HEK293 (cell line): Measurements from ENCODE around the gene CDADC1.

Experiments used
- CTCF ChIA-PET: fragments of 350-600 bp; formaldehyde crosslinking; extraction: SDS; loops from one replicate; lab custom pipeline; 2021; ENCODE audit warnings: antibody characterized with exemption; lab: Yijun Ruan, JAX
- POLR2A ChIA-PET: fragments of 300-600 bp; formaldehyde crosslinking; extraction: SDS; loops from one replicate; lab custom pipeline; 2020; ENCODE audit warnings: antibody characterized with exemption, inconsistent platforms; lab: Yijun Ruan, JAX
- H3K27ac ChIP-seq: fragments of 200-500 bp; sonication (Bioruptor generic); 2 replicates; pipeline ENCODE4 v1.5.1; 2014; ENCODE audit warnings: low read depth, low read length, control low read depth, inconsistent platforms; ENCODE audit errors: extremely low read depth
- H3K36me3 ChIP-seq, 2 experiments: fragments of 200-500 bp in 1 of 2; sonication (Bioruptor generic) in 1 of 2; 1 replicate in 1 of 2; 2 replicates in 1 of 2; pipeline ENCODE4 v1.5.1; 2014 to 2017; ENCODE audit warnings: inconsistent platforms in 2 of 2, low read length in 2 of 2; ENCODE audit not compliant: control insufficient read depth in 2 of 2, insufficient read depth in 1 of 2
- H3K4me1 ChIP-seq: fragments of 200-500 bp; sonication (Bioruptor generic); 2 replicates; pipeline ENCODE4 v1.5.1; 2014; ENCODE audit warnings: mild to moderate bottlenecking, low read length, inconsistent platforms; ENCODE audit not compliant: control insufficient read depth, insufficient read depth
- H3K4me3 ChIP-seq: 2 replicates; pipeline ENCODE4 v1.5.1; 2011; ENCODE audit warnings: low read depth, mild to moderate bottlenecking, control low read depth, low read length, moderate library complexity
- H3K9me3 ChIP-seq: fragments of 200-500 bp; sonication (Bioruptor generic); 2 replicates; pipeline ENCODE4 v1.5.1; 2014; ENCODE audit warnings: low read depth, low read length, inconsistent platforms; ENCODE audit not compliant: control insufficient read depth, insufficient read depth
- BCL6B ChIP-seq: fragments of 450-650 bp; formaldehyde crosslinking; IDR thresholded peaks from 2 replicates; pipeline ENCODE4 v1.5.1; 2017; ENCODE audit warnings: missing biosample characterization, missing genetic modification characterization
- HOXA7 ChIP-seq: sonication (generic); formaldehyde crosslinking; IDR thresholded peaks from 2 replicates; pipeline ENCODE4 v1.8.1; 2022; ENCODE audit warnings: missing genetic modification reagents, borderline replicate concordance
- ZBTB17 ChIP-seq: fragments of 450-650 bp; formaldehyde crosslinking; IDR thresholded peaks from 2 replicates; pipeline ENCODE4 v1.5.1; 2016; ENCODE audit warnings: missing biosample characterization, missing genetic modification characterization
- ZBTB48 ChIP-seq: fragments of 450-650 bp; formaldehyde crosslinking; IDR thresholded peaks from 2 replicates; pipeline ENCODE4 v1.5.1; 2016; ENCODE audit warnings: missing biosample characterization, missing genetic modification characterization
- ZEB2 ChIP-seq: fragments of 450-650 bp; formaldehyde crosslinking; IDR thresholded peaks from 2 replicates; pipeline ENCODE4 v1.5.1; 2016; ENCODE audit warnings: missing biosample characterization, missing genetic modification characterization
- ZIC2 ChIP-seq: fragments of 450-650 bp; formaldehyde crosslinking; IDR thresholded peaks from 2 replicates; pipeline ENCODE4 v1.5.1; 2016; ENCODE audit warnings: missing biosample characterization, missing genetic modification characterization
- ZNF112 ChIP-seq: fragments of 450-650 bp; formaldehyde crosslinking; IDR thresholded peaks from 2 replicates; pipeline ENCODE4 v1.5.0; 2017; ENCODE audit warnings: missing biosample characterization, missing genetic modification characterization
- ZNF335 ChIP-seq: fragments of 450-650 bp; formaldehyde crosslinking; conservative IDR thresholded peaks from 2 replicates; pipeline ENCODE4 v1.5.1; 2016; ENCODE audit warnings: missing biosample characterization, missing genetic modification characterization
- ZNF473 ChIP-seq: fragments of 450-650 bp; formaldehyde crosslinking; IDR thresholded peaks from 2 replicates; pipeline ENCODE4 v1.5.1; 2017; ENCODE audit warnings: missing biosample characterization, missing genetic modification characterization
- ZNF544 ChIP-seq: fragments of 450-650 bp; formaldehyde crosslinking; IDR thresholded peaks from 2 replicates; pipeline ENCODE4 v1.5.0; 2017; ENCODE audit warnings: missing biosample characterization, missing genetic modification characterization
- ZNF571 ChIP-seq: fragments of 450-650 bp; formaldehyde crosslinking; IDR thresholded peaks from 2 replicates; pipeline ENCODE4 v1.5.0; 2017; ENCODE audit warnings: missing biosample characterization, missing genetic modification characterization
- ZNF600 ChIP-seq: fragments of 450-650 bp; formaldehyde crosslinking; IDR thresholded peaks from 2 replicates; pipeline ENCODE4 v1.5.1; 2016; ENCODE audit warnings: missing biosample characterization, missing genetic modification characterization
- ZNF654 ChIP-seq: fragments of 450-650 bp; formaldehyde crosslinking; IDR thresholded peaks from 2 replicates; pipeline ENCODE4 v1.5.1; 2016; ENCODE audit warnings: low read depth, missing biosample characterization, missing genetic modification characterization
- ZNF791 ChIP-seq: fragments of 450-650 bp; formaldehyde crosslinking; IDR thresholded peaks from 2 replicates; pipeline ENCODE4 v1.5.1; 2016; ENCODE audit warnings: missing biosample characterization, missing genetic modification characterization
- ZNF830 ChIP-seq: fragments of 450-650 bp; IDR thresholded peaks from 2 replicates; pipeline ENCODE4 v1.5.0; 2018; ENCODE audit warnings: missing biosample characterization, missing genetic modification characterization, low read depth, mild to moderate bottlenecking, moderate library complexity
- ZNF837 ChIP-seq: fragments of 450-650 bp; formaldehyde crosslinking; IDR thresholded peaks from 2 replicates; pipeline ENCODE4 v1.5.1; 2016; ENCODE audit warnings: missing biosample characterization, missing genetic modification characterization
- TF ChIP-seq, protein P1 (sequence below): fragments of 450-650 bp; formaldehyde crosslinking; IDR thresholded peaks from 2 replicates; pipeline ENCODE4 v1.5.1; 2016; ENCODE audit warnings: missing biosample characterization, missing genetic modification characterization
- TF ChIP-seq, protein P2 (sequence below): fragments of 450-650 bp; formaldehyde crosslinking; IDR thresholded peaks from 2 replicates; pipeline ENCODE4 v1.5.1; 2016; ENCODE audit warnings: missing biosample characterization, missing genetic modification characterization

Gene CDADC1

GRCh38 chr13:49287995-49288394 is 40.3 kb downstream of the CDADC1 start:
- ChIA-PET POLR2A (no interaction called here), CTCF (no interaction called here)
- H3K4me3 ChIP-seq: no peak overlapping the region
- no peaks in the 10 kb centered on the region for H3K4me1 ChIP-seq
- H3K36me3 ChIP-seq: no peaks in the 10 kb centered on the region
- TF ChIP-seq BCL6B (tag by site-specific recombination): peak; percentile 29; the same call in 1 of the 2 replicates
- TF ChIP-seq ZNF837 (tag by site-specific recombination): no peak
- no peak overlapping the region for H3K27ac ChIP-seq
- no peaks in the 10 kb centered on the region for H3K9me3 ChIP-seq

- no peak for TF ChIP-seq HOXA7 (CRISPR knock-in tag)
- TF ChIP-seq, protein P1, sequence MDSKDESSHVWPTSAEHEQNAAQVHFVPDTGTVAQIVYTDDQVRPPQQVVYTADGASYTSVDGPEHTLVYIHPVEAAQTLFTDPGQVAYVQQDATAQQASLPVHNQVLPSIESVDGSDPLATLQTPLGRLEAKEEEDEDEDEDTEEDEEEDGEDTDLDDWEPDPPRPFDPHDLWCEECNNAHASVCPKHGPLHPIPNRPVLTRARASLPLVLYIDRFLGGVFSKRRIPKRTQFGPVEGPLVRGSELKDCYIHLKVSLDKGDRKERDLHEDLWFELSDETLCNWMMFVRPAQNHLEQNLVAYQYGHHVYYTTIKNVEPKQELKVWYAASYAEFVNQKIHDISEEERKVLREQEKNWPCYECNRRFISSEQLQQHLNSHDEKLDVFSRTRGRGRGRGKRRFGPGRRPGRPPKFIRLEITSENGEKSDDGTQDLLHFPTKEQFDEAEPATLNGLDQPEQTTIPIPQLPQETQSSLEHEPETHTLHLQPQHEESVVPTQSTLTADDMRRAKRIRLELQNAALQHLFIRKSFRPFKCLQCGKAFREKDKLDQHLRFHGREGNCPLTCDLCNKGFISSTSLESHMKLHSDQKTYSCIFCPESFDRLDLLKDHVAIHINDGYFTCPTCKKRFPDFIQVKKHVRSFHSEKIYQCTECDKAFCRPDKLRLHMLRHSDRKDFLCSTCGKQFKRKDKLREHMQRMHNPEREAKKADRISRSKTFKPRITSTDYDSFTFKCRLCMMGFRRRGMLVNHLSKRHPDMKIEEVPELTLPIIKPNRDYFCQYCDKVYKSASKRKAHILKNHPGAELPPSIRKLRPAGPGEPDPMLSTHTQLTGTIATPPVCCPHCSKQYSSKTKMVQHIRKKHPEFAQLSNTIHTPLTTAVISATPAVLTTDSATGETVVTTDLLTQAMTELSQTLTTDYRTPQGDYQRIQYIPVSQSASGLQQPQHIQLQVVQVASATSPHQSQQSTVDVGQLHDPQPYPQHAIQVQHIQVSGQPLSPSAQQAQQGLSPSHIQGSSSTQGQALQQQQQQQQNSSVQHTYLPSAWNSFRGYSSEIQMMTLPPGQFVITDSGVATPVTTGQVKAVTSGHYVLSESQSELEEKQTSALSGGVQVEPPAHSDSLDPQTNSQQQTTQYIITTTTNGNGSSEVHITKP: no peak
- TF ChIP-seq, all 188 proteins: peak for 0
- CTCF ChIA-PET: interaction anchor here (0.6 kb wide), 1 partner anchor 56 kb away, joined by 3 read pairs; no protein-coding TSS in a partner anchor
- POLR2A ChIA-PET: no interaction called here
Observed at GRCh38 chr13:49288458-49288857, 40.7 kb downstream of the CDADC1 start.

GRCh38 chr13:49292742-49293486 is 45.2 kb downstream of the CDADC1 start:
- Histone ChIP-seq H3K4me1 (no peaks in the 10 kb centered on the region), H3K27ac (no peak overlapping the region), H3K36me3 (no peaks in the 10 kb centered on the region), H3K4me3 (no peak overlapping the region), H3K9me3 (no peaks in the 10 kb centered on the region)
- ChIA-PET CTCF (interaction anchor here (0.6 to 2.3 kb wide), 4 partner anchors 8 to 296 kb away, joined by 3 to 6 read pairs (median 4); no protein-coding TSS in a partner anchor), POLR2A (no interaction called here)
- TF ChIP-seq ZEB2 (tag by site-specific recombination): no peak
- no peak for TF ChIP-seq ZNF830 (tag by site-specific recombination)
- TF ChIP-seq, protein P2, sequence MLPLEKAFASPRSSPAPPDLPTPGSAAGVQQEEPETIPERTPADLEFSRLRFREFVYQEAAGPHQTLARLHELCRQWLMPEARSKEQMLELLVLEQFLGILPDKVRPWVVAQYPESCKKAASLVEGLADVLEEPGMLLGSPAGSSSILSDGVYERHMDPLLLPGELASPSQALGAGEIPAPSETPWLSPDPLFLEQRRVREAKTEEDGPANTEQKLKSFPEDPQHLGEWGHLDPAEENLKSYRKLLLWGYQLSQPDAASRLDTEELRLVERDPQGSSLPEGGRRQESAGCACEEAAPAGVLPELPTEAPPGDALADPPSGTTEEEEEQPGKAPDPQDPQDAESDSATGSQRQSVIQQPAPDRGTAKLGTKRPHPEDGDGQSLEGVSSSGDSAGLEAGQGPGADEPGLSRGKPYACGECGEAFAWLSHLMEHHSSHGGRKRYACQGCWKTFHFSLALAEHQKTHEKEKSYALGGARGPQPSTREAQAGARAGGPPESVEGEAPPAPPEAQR: 0 out of 2 replicates have a peak, but pooled peaks have one; percentile 23
- peak; percentile 45; the same call in 1 of the 2 replicates for TF ChIP-seq BCL6B (tag by site-specific recombination)
- no peak for TF ChIP-seq ZNF335 (tag by site-specific recombination)
- no peak for TF ChIP-seq ZNF112 (tag by site-specific recombination)
- 0 out of 2 replicates have a peak, but pooled peaks have one; percentile 71 for TF ChIP-seq ZNF571 (tag by site-specific recombination)
- 0 out of 2 replicates have a peak, but pooled peaks have one; percentile 55 for TF ChIP-seq ZNF473 (tag by site-specific recombination)
- TF ChIP-seq ZNF600 (tag by site-specific recombination): no peak
- no peak for TF ChIP-seq ZNF791 (tag by site-specific recombination)
- no peak for TF ChIP-seq ZBTB48 (tag by site-specific recombination)
- peak; percentile 62 for TF ChIP-seq ZBTB17 (tag by site-specific recombination)
- TF ChIP-seq, protein P1: no peak
- no peak for TF ChIP-seq ZNF654 (tag by site-specific recombination)
- peak; percentile 39; the same call in 1 of the 2 replicates for TF ChIP-seq ZIC2 (tag by site-specific recombination)
- peak; percentile 88; the same call in 1 of the 2 replicates for TF ChIP-seq ZNF544 (tag by site-specific recombination)

More at GRCh38 chr13:49288458-49288857, 40.7 kb downstream of the CDADC1 start:
- Histone ChIP-seq H3K27ac (no peak overlapping the region), H3K36me3 (no peaks in the 10 kb centered on the region), H3K4me1 (no peaks in the 10 kb centered on the region), H3K4me3 (no peak overlapping the region), H3K9me3 (no peaks in the 10 kb centered on the region)
